H1 (cell line): Measurements from ENCODE around the gene CR2. TPM values are rescaled to one million over a fixed set of nuclear protein-coding genes. Genes with fewer than 3 reads are reported as not detected.

Source experiments
- CTCF ChIA-PET: fragments of 300-600 bp; sonication (Branson Sonifier 250); formaldehyde crosslinking; loops from one replicate; lab custom pipeline; 2021; ENCODE audit not compliant: partially characterized antibody; lab: Charles Lee
- POLR2A ChIA-PET: fragments of 300-600 bp; sonication (Branson Sonifier 250); formaldehyde crosslinking; loops from one replicate; lab custom pipeline; 2021; ENCODE audit warnings: inconsistent platforms; ENCODE audit not compliant: partially characterized antibody; lab: Charles Lee
- DNase-seq, 2 experiments: peaks; one replicate each; pipeline versions ENCODE4 v3.0.0 to v3.0.0-alpha.2; 2010 to 2022; ENCODE audit warnings: low spot score in 2 of 2, low read depth in 1 of 2, mixed read lengths in 1 of 2
- FAIRE-seq: peaks from 2 replicates; lab custom pipeline; 2011; peaks lifted over from hg19 to GRCh38; lab: Jason Lieb, UNC
- H2AFZ ChIP-seq: 2 replicates; pipeline ENCODE4 v1.8.1; 2012; ENCODE audit warnings: low read length, inconsistent platforms
- H2AK5ac ChIP-seq: 2 replicates; pipeline ENCODE4 v1.6.1; 2013; ENCODE audit warnings: low read depth, low read length
- H2BK120ac ChIP-seq: replicated peaks from 2 replicates; pipeline ENCODE3; 2013; ENCODE audit warnings: low read depth, low read length, inconsistent platforms
- H2BK12ac ChIP-seq: 2 replicates; pipeline ENCODE4 v1.6.1; 2013; ENCODE audit warnings: low read depth, low read length
- H2BK15ac ChIP-seq: 2 replicates; pipeline ENCODE4 v1.6.1; 2013; ENCODE audit warnings: low read length
- H2BK20ac ChIP-seq: 2 replicates; pipeline ENCODE4 v1.6.1; 2013; ENCODE audit warnings: low read length
- H2BK5ac ChIP-seq: 2 replicates; pipeline ENCODE4 v1.6.1; 2013; ENCODE audit warnings: low read depth, low read length
- H3K14ac ChIP-seq: 2 replicates; pipeline ENCODE4 v1.6.1; 2013; ENCODE audit warnings: inconsistent platforms; ENCODE audit not compliant: insufficient read length
- H3K18ac ChIP-seq: 2 replicates; pipeline ENCODE4 v1.6.1; 2013; ENCODE audit warnings: low read length; ENCODE audit errors: extremely low read depth
- H3K23ac ChIP-seq: 2 replicates; pipeline ENCODE4 v1.6.1; 2013; ENCODE audit warnings: inconsistent platforms; ENCODE audit not compliant: insufficient read length
- H3K23me2 ChIP-seq: 2 replicates; pipeline ENCODE4 v1.6.1; 2013; ENCODE audit warnings: low read depth, low read length
- H3K27ac ChIP-seq: 2 replicates; pipeline ENCODE4 v1.6.1; 2011; ENCODE audit warnings: low read depth, low read length, inconsistent platforms
- H3K27me3 ChIP-seq, 4 experiments: replicated peaks in 1 of 4; 1 replicate in 1 of 4; 2 replicates in 3 of 4; pipeline versions ENCODE4 v1.6.1 to v1.8.1; 2011 to 2013; ENCODE audit warnings: low read length in 3 of 4, mild to moderate bottlenecking in 3 of 4, inconsistent platforms in 2 of 4, mixed read lengths in 2 of 4, moderate library complexity in 1 of 4; ENCODE audit not compliant: control insufficient read depth in 3 of 4, insufficient read depth in 3 of 4; ENCODE audit errors: extremely low read depth in 1 of 4
- H3K36me3 ChIP-seq, 4 experiments: 2 replicates each; pipeline versions ENCODE4 v1.6.1 to v1.8.1; 2011 to 2013; ENCODE audit warnings: mild to moderate bottlenecking in 4 of 4, low read length in 3 of 4, moderate library complexity in 2 of 4, control low read depth in 1 of 4, inconsistent platforms in 1 of 4; ENCODE audit not compliant: insufficient read depth in 4 of 4, control insufficient read depth in 2 of 4
- H3K4ac ChIP-seq: replicated peaks from 2 replicates; pipeline ENCODE3; 2013; ENCODE audit warnings: low read length, low read depth, mixed read lengths, inconsistent platforms; ENCODE audit not compliant: insufficient read length
- H3K4me1 ChIP-seq, 4 experiments: replicated peaks in 1 of 4; 1 replicate in 1 of 4; 2 replicates in 3 of 4; pipeline versions ENCODE4 v1.6.1 to v1.8.1; 2011 to 2013; ENCODE audit warnings: low read length in 3 of 4, inconsistent platforms in 2 of 4, mixed read lengths in 1 of 4; ENCODE audit not compliant: insufficient read depth in 4 of 4, control insufficient read depth in 3 of 4
- H3K4me2 ChIP-seq, 2 experiments: 2 replicates each; pipeline versions ENCODE4 v1.6.1 to v1.8.1; 2011 to 2013; ENCODE audit warnings: low read depth in 2 of 2, low read length in 2 of 2, control low read depth in 1 of 2, inconsistent platforms in 1 of 2, mild to moderate bottlenecking in 1 of 2; ENCODE audit not compliant: insufficient read depth in 1 of 2
- H3K4me3 ChIP-seq, 4 experiments: fragments of 200-600, 300-600 bp in 1 of 4; sonication (generic), shearing (Covaris generic), sonication (Bioruptor Twin) in 1 of 4; 2 replicates each; pipeline versions ENCODE4 v1.5.1 to v1.8.1; 2011 to 2016; ENCODE audit warnings: low read length in 4 of 4, low read depth in 3 of 4, control low read depth in 2 of 4, inconsistent platforms in 2 of 4, mild to moderate bottlenecking in 2 of 4, mixed read lengths in 1 of 4, moderate library complexity in 1 of 4; ENCODE audit not compliant: insufficient read depth in 2 of 4; ENCODE audit errors: extremely low read depth in 1 of 4
- H3K56ac ChIP-seq: replicated peaks from 2 replicates; pipeline ENCODE3; 2013; ENCODE audit warnings: low read depth, mild to moderate bottlenecking, mixed read lengths, low read length, inconsistent platforms; ENCODE audit not compliant: insufficient read length
- H3K79me1 ChIP-seq: 2 replicates; pipeline ENCODE4 v1.6.1; 2013; ENCODE audit warnings: low read depth, low read length, control low read depth
- H3K79me2 ChIP-seq, 2 experiments: 2 replicates each; pipeline versions ENCODE4 v1.6.1 to v1.8.1; 2012 to 2013; ENCODE audit warnings: low read length in 2 of 2, mild to moderate bottlenecking in 2 of 2, inconsistent platforms in 1 of 2; ENCODE audit not compliant: insufficient read depth in 2 of 2, control insufficient read depth in 1 of 2
- H3K9ac ChIP-seq, 4 experiments: replicated peaks in 1 of 4; 1 replicate in 1 of 4; 2 replicates in 3 of 4; pipeline versions ENCODE4 v1.6.1 to v1.8.1; 2011 to 2013; ENCODE audit warnings: low read depth in 3 of 4, low read length in 3 of 4, control low read depth in 2 of 4, mild to moderate bottlenecking in 2 of 4, moderate library complexity in 2 of 4, inconsistent platforms in 1 of 4; ENCODE audit errors: extremely low read depth in 1 of 4
- H3K9me3 ChIP-seq, 2 experiments: 2 replicates each; pipeline versions ENCODE4 v1.6.1 to v1.8.1; 2012 to 2013; ENCODE audit warnings: mild to moderate bottlenecking in 2 of 2, moderate library complexity in 2 of 2, control low read depth in 1 of 2, inconsistent platforms in 1 of 2, low read depth in 1 of 2, low read length in 1 of 2, mixed read lengths in 1 of 2; ENCODE audit not compliant: insufficient read depth in 2 of 2
- H4K20me1 ChIP-seq, 2 experiments: replicated peaks in 1 of 2; 2 replicates each; pipeline versions ENCODE3 to v1.8.1; 2011 to 2013; ENCODE audit warnings: inconsistent platforms in 2 of 2, low read length in 2 of 2, mild to moderate bottlenecking in 1 of 2; ENCODE audit not compliant: insufficient read depth in 2 of 2, control insufficient read depth in 1 of 2
- H4K5ac ChIP-seq: 2 replicates; pipeline ENCODE4 v1.6.1; 2013; ENCODE audit warnings: low read length, low read depth, mixed read lengths, inconsistent platforms; ENCODE audit not compliant: insufficient read length
- H4K8ac ChIP-seq: 2 replicates; pipeline ENCODE4 v1.8.0; 2013; ENCODE audit warnings: mild to moderate bottlenecking, moderate library complexity, low read length, inconsistent platforms; ENCODE audit not compliant: insufficient read depth; ENCODE audit errors: extremely low read depth
- H4K91ac ChIP-seq: replicated peaks from 2 replicates; pipeline ENCODE3; 2013; ENCODE audit warnings: low read length, mixed read lengths, inconsistent platforms; ENCODE audit not compliant: insufficient read length
- BCL11A ChIP-seq, 2 experiments: IDR thresholded peaks; one replicate each; pipeline ENCODE4 v1.6.1; 2011; ENCODE audit warnings: low read depth in 2 of 2, low read length in 2 of 2, mild to moderate bottlenecking in 2 of 2
- CTCF ChIP-seq, 3 experiments: IDR thresholded peaks; 1 replicate in 2 of 3; 2 replicates in 1 of 3; pipeline versions ENCODE4 v1.5.1 to v1.6.1; 2011; ENCODE audit warnings: low read length in 3 of 3, mild to moderate bottlenecking in 3 of 3, inconsistent platforms in 2 of 3, low read depth in 1 of 3, moderate library complexity in 1 of 3; ENCODE audit not compliant: insufficient read depth in 1 of 3; ENCODE audit errors: control extremely low read depth in 1 of 3
- EZH2 ChIP-seq: fragments of 200-600 bp; sonication (generic); IDR thresholded peaks from 2 replicates; pipeline ENCODE4 v1.7.1; 2012; ENCODE audit warnings: low read depth, mild to moderate bottlenecking, moderate library complexity, low read length, inconsistent platforms; ENCODE audit not compliant: severe bottlenecking
- KDM1A ChIP-seq: fragments of 200-600, 300-600 bp; sonication (generic); IDR thresholded peaks from 2 replicates; pipeline ENCODE4 v1.7.1; 2016; ENCODE audit warnings: mild to moderate bottlenecking, low read length, borderline replicate concordance
- NANOG ChIP-seq: IDR thresholded peaks from 2 replicates; pipeline ENCODE4 v1.6.1; 2011; ENCODE audit warnings: low read length, low read depth, mild to moderate bottlenecking, inconsistent platforms; ENCODE audit not compliant: insufficient read depth, poor library complexity, severe bottlenecking
- NRF1 ChIP-seq: IDR thresholded peaks from 2 replicates; pipeline ENCODE4 v1.6.1; 2011; ENCODE audit warnings: mild to moderate bottlenecking, low read depth, low read length, improper control_type of control experiment
- POLR2AphosphoS5 ChIP-seq: IDR thresholded peaks from 2 replicates; pipeline ENCODE4 v1.6.1; 2011; ENCODE audit warnings: low read depth, low read length
- RAD21 ChIP-seq, 2 experiments: IDR thresholded peaks in 1 of 2; conservative IDR thresholded peaks in 1 of 2; 2 replicates each; pipeline ENCODE4 v1.6.1; 2011; ENCODE audit warnings: low read depth in 2 of 2, low read length in 2 of 2, improper control_type of control experiment in 1 of 2, inconsistent platforms in 1 of 2, mild to moderate bottlenecking in 1 of 2, moderate library complexity in 1 of 2
- RXRA ChIP-seq: IDR thresholded peaks from 2 replicates; pipeline ENCODE4 v1.6.1; 2011; ENCODE audit warnings: low read depth, mild to moderate bottlenecking, low read length, moderate library complexity; ENCODE audit not compliant: insufficient read depth
- SUZ12 ChIP-seq: fragments of 200-600 bp; sonication (generic); IDR thresholded peaks from 2 replicates; pipeline ENCODE4 v1.6.1; 2012; ENCODE audit warnings: mild to moderate bottlenecking, inconsistent platforms, low read length, moderate library complexity, mixed read lengths
- TEAD4 ChIP-seq: IDR thresholded peaks from 2 replicates; pipeline ENCODE4 v1.6.1; 2012; ENCODE audit warnings: low read depth, low read length, inconsistent platforms, mixed read lengths
- WGBS, 2 experiments: shearing (Covaris generic) in 1 of 2; methylation state at CpG; one replicate each; pipeline versions ENCODE4 v1.1.6 to v1.1.7; 2013 to 2015; ENCODE audit warnings: low lambda C conversion rate in 2 of 2, mixed read lengths in 2 of 2, inconsistent platforms in 1 of 2, low coverage in 1 of 2, missing lambda C conversion rate in 1 of 2; ENCODE audit not compliant: insufficient replicate concordance in 2 of 2, insufficient coverage in 1 of 2, insufficient read length in 1 of 2; ENCODE audit errors: extremely low coverage in 1 of 2, missing lambda C conversion rate in 1 of 2; 5-methylcytosine and 5-hydroxymethylcytosine counted together
- polyA plus RNA-seq, 7 experiments: library from polyadenylated mRNA; depleted of rRNA in 3 of 7; stranded (reverse) in 5 of 7; unstranded in 2 of 7; fragments of >200 nt in 5 of 7; fragments of 200-250 nt in 2 of 7; gene quantifications; 1 replicate in 5 of 7; 2 replicates in 1 of 7; 4 replicates in 1 of 7; pipeline versions ENCODE4 v1.2.1 to v1.2.3, GENCODE V29; 2011 to 2013; ENCODE audit warnings: missing spikeins in 2 of 7, mixed read lengths in 2 of 7
- total RNA-seq: library from RNA; stranded (reverse); fragmentation: NEBNext Ultra II Directional; extraction: Animal tissue kit (Norgen Biotek cat#: 25700); gene quantifications from 2 replicates; pipeline ENCODE4 v1.2.1, GENCODE V29; 2021

Gene CR2
- total and polyA plus RNA-seq, 2 of the 8 experiments (the other 6 are each of a cell fraction or from before 2014, with no cell fraction given) = 1.7 to 3.0 TPM

- Histone ChIP-seq H4K5ac (no peak overlapping the region), H3K27ac (no peak overlapping the region), H3K23me2 (no peaks in the 10 kb centered on the region), H3K36me3 (no peaks in the 10 kb centered on the region), H2BK20ac (no peak overlapping the region), H3K4me1 (no peaks in the 10 kb centered on the region), H3K9ac (no peak overlapping the region), H2BK5ac (no peak overlapping the region), H3K79me2 (no peaks in the 10 kb centered on the region), H3K56ac (no peak overlapping the region), H2BK12ac (no peak overlapping the region), H3K14ac (no peak overlapping the region), H2AK5ac (no peak overlapping the region), H3K4me2 (no peak overlapping the region), H2BK15ac (no peak overlapping the region), H4K91ac (no peak overlapping the region), H3K4me3 (no peak overlapping the region), H2AFZ (no peak overlapping the region), H3K4ac (no peak overlapping the region), H2BK120ac (no peak overlapping the region), H4K8ac (no peak overlapping the region), H3K79me1 (no peaks in the 10 kb centered on the region), H3K9me3 (no peaks in the 10 kb centered on the region), H3K18ac (no peak overlapping the region), H3K27me3 (no peaks in the 10 kb centered on the region), H4K20me1 (no peaks in the 10 kb centered on the region), H3K23ac (no peak overlapping the region)
- POLR2A ChIA-PET = interaction anchor here (1.2 kb wide), 1 partner anchor 32 kb away, joined by 3 read pairs; the partner anchor contains the start of gene CR2
- TF ChIP-seq CTCF (IDR thresholded peaks at IDR 0.05; ENCODE audit: control extremely low read depth in 1 of 3, insufficient read depth in 1 of 3, low read depth in 1 of 3, low read length in 3 of 3) (no peak), NANOG (no peak), SUZ12 (no peak), KDM1A (no peak), POLR2AphosphoS5 (no peak), RXRA (no peak), NRF1 (no peak), TEAD4 (no peak), RAD21 (IDR thresholded peaks at IDR 0.05 in 1 of 2, conservative IDR thresholded peaks at IDR 0.05 in 1 of 2; ENCODE audit: low read depth in 2 of 2, low read length in 2 of 2) (no peak), EZH2 (no peak), BCL11A (IDR thresholded peaks at IDR 0.05; ENCODE audit: low read depth in 2 of 2, low read length in 2 of 2) (no peak)
- WGBS, 2 experiments = 67% methylated on average over 3 of the region's 3 CpGs; no CpG with 5 or more reads in 1 of the 2 experiments
- CTCF ChIA-PET = interaction anchor here (4.4 kb wide), 1 partner anchor 13 kb away, joined by 20 read pairs; no protein-coding TSS in a partner anchor
- FAIRE-seq (no peak), DNase-seq (no peak)
Observed at GRCh38 chr1:207486198-207486597, 32.1 kb downstream of the CR2 start.
